ENCODE results near the gene TEX22. TPM values are rescaled to one million over a fixed set of nuclear protein-coding genes. Genes with fewer than 3 reads are reported as not detected.

The TEX22 gene
- total RNA-seq, 2 donors from 2014 or later: 0.95 to 3.7 TPM

DNA sequence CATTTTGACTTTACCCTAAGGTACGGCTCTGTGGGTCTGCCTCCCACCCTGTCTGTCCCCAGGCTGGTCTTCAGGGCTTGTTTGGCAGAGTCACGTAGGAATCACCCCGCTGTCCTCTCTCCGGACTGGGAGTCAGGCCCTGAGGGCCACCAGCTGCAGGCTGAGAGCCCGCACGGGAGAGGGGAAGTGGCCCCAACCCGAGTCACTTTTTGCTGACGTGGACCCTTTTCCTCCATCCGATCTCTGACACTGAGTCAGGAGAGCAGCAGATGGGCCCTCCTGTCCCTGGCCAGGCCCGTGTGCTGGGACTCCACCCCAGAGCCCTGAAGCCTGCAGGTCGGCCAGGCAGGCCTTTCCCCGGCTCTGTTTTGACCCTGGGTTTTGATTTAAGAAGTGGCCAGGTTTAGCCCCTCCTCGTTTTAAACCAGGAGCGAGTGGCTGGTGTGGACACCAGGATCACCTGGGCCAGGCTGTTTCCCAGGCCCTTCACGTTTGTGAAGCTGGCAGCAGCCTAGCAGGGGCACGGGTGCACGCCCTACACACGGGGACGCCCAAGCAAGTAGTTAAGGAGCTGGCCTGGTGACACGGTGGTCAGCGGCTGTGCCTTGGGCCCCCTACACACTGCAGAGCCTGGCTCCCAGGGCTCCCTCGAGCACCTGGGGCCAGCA lies 12.5 kb upstream of the TEX22 start:
- H3K27ac Mint-ChIP-seq: no peak overlapping the region
- H3K4me1 Mint-ChIP-seq: no peaks in the 10 kb centered on the region
- no peaks in the 10 kb centered on the region for H3K36me3 Mint-ChIP-seq (ENCODE audit: low read depth)
- no peak overlapping the region for H3K4me3 Mint-ChIP-seq
- H3K9me3 Mint-ChIP-seq: no peaks in the 10 kb centered on the region
- no peak for ATAC-seq (replicated peaks)
- H3K27me3 Mint-ChIP-seq: no peaks in the 10 kb centered on the region

DNA sequence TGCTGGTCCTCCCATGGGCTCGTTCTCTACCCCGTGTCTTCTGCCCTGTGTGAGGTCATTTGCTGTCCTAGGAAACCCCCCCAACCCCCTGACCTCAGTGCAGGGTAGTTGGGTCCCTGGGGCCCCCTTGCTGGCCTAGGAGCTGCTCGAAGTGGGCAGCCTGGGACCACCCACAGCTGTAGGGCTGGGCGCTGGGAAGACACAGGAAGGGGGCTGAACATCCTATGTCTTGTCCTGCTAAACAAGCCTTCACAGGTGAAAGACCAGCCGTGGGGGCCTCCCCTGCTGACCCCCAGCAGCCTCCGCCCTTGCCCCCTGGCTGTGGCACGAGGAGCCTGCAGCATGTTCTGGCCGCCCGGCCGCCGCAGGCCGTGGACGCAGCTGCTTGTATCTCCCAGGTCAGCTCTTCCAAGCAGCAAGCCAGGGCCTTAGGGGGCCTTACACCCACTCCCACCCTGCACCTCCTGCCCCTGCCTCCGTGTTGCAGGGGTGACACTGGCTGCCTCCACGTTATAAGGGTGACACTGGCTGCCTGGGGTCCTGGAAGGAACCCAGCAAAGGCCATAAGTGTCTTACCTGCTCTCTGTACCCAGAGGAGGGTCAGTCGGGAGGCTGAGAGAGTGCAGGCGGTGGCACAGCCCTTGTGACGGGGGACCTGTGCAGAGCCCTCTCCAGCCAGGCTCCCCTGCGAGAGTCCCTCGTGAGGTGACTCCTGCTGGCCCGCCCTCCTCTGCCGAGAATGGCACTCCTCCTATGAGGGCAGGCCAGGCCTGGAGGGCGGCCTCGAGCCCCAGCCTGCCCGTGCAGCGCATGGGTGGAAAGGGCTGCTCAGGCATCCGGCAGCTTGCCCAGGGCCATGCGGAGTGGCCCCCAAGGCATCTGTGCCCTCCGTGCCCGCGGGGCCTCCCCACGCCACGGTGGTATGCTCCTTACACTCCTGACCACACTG lies 11.5 kb upstream of the TEX22 start:
- H3K9me3 Mint-ChIP-seq: no peaks in the 10 kb centered on the region
- H3K4me3 Mint-ChIP-seq: no peak overlapping the region
- ATAC-seq (replicated peaks): no peak
- H3K4me1 Mint-ChIP-seq: no peaks in the 10 kb centered on the region
- H3K36me3 Mint-ChIP-seq (ENCODE audit: low read depth): no peaks in the 10 kb centered on the region
- no peaks in the 10 kb centered on the region for H3K27me3 Mint-ChIP-seq
- no peak overlapping the region for H3K27ac Mint-ChIP-seq

GRCh38 chr14:105387530-105387922 lies 10.8 kb upstream of the TEX22 start:
- H3K9me3 Mint-ChIP-seq: no peaks in the 10 kb centered on the region
- H3K27ac Mint-ChIP-seq: no peak overlapping the region
- ATAC-seq (replicated peaks): no peak
- no peak overlapping the region for H3K4me3 Mint-ChIP-seq
- no peaks in the 10 kb centered on the region for H3K4me1 Mint-ChIP-seq
- no peaks in the 10 kb centered on the region for H3K27me3 Mint-ChIP-seq
- H3K36me3 Mint-ChIP-seq (ENCODE audit: low read depth): no peaks in the 10 kb centered on the region

DNA sequence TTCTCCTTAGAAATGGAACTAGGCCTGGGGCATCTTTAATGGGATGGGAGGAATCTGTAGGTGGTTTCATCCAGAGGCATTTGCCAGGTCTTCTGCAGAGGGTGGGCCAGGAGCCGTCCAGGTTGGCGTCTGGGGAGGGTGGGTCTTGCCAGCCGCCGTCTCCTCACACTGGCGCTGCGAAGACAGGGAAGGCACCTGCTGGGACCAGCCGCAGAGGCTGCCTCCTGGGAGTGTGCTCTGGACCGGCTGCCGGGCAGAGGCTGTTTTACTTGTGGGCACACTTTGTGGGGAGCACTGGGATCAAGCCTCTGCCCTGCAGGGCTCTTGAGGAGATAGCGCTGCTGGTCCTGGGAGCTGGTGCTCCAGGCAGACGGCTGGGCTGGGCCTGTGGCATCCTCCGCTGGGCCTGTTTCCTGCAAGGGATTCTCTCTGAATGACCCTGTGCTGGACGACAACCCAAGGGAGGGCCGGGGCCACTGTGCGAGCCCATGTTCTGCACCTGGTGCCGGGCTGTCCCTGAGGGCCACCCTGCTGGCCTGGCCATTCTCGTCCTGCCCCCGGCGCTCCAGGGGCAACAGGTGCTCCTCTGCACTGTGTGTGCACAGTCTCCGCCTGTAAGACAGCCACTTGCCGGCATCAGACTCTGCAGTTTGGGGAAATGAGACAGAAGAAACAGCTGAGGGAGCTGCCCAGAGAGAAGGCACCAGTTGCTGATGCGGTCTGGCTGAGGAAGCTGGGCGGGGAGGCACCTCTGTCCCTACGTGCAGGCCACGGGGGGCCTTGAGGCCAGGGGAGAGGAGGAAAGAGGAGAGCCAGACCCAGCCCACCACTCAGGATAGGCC lies 10.0 kb upstream of the TEX22 start:
- Mint-ChIP-seq H3K4me1 (no peaks in the 10 kb centered on the region), H3K4me3 (no peak overlapping the region), H3K27me3 (no peaks in the 10 kb centered on the region), H3K27ac (no peak overlapping the region), H3K36me3 (ENCODE audit: low read depth) (no peaks in the 10 kb centered on the region), H3K9me3 (no peaks in the 10 kb centered on the region)
- ATAC-seq (replicated peaks): peak; percentile 6

DNA sequence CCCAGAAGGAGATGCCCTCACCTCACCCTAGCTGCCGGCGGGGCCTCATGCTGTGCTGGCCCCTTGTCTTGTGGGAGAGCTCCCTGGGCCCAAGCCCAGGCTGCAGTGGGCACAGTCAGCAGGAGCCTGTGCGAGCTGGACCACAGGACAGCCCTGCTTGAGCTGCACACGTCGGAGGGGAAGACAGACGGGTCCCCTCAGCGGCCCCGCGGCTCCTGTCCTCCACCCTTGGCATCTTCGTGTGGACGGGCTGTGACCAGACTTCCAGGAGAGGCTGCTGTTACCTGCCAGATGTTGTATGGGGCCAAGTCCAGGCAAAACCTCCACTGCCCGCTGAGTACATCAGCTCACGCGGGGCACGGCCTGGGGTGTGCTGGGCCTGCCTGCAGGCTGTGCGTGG lies 9.4 kb upstream of the TEX22 start:
- Mint-ChIP-seq H3K27ac (no peak overlapping the region), H3K4me1 (no peaks in the 10 kb centered on the region), H3K36me3 (ENCODE audit: low read depth) (no peaks in the 10 kb centered on the region), H3K9me3 (no peaks in the 10 kb centered on the region), H3K4me3 (no peak overlapping the region), H3K27me3 (no peaks in the 10 kb centered on the region)
- no peak for ATAC-seq (replicated peaks)

DNA sequence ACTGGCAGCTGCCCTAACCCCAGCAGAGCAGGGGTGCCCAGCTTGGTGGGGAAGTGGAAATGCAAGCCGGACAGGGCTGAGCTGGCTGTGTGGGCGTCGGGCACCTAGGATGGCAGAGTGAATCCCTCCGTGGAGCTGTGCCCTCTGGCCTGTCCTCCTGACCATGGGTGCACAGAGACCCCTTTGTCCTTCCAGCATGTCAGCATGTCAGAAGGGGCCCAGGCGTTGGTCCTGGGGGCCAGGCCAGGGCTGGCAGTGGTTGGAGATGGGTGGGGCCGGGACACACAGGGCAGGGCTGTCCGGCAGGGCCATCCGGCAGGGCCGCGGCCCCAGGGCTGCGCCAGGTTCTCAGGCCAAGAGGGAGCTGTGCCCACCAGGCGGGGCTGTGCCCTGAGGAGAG lies 8.8 kb upstream of the TEX22 start:
- no peak overlapping the region for H3K27ac Mint-ChIP-seq
- no peaks in the 10 kb centered on the region for H3K36me3 Mint-ChIP-seq (ENCODE audit: low read depth)
- no peaks in the 10 kb centered on the region for H3K9me3 Mint-ChIP-seq
- no peak overlapping the region for H3K4me3 Mint-ChIP-seq
- no peak for ATAC-seq (replicated peaks)
- H3K4me1 Mint-ChIP-seq: no peaks in the 10 kb centered on the region
- H3K27me3 Mint-ChIP-seq: no peaks in the 10 kb centered on the region

DNA sequence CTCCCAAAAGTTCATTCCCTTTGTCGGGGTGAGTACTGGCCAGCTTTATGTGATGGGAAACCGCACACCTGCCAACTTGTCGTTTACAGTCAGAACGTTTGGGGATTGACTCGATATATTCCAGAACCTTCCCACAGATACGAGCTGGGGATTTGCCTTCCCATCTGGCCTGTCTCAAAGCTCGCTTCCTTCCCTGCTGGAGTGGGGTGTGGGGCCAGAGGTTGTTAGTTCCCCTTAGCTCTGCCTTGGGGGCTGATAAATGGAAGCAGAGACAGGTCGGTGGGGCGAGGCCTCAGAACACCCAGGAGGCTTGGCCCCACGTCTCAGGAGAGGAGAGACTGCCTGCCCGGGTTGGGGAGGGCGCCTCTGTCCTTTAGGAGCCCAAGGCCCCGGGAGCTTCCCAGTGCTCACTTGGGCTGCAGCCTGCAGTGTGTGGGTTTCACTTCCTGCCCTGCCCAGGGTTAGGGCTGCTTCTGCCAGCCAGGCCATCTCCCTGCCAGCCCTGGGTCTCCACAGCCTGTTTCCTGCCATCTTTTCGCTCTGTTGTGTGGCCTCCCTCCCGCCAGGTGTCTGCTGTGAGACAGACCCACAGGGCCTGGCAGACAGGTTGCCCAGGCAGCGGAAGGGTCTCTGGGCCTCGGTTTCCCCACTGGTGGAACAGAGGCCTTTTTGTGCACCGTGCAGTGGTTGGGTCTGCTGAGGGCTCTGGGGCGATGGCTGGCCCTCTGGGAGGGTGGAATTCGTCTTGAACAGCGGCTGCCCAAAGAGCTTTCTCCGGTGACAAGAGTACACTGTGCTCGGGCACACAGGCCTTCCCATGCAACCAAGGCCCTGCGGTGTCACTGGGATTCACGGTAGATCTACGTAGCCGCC lies 8.1 kb upstream of the TEX22 start:
- Mint-ChIP-seq H3K27me3 (no peaks in the 10 kb centered on the region), H3K9me3 (no peaks in the 10 kb centered on the region), H3K36me3 (ENCODE audit: low read depth) (no peaks in the 10 kb centered on the region), H3K4me1 (no peaks in the 10 kb centered on the region), H3K27ac (peak overlapping the region; percentile 52), H3K4me3 (no peak overlapping the region)
- peak; percentile 26 for ATAC-seq (replicated peaks)

- Mint-ChIP-seq H3K27me3 (no peaks in the 10 kb centered on the region), H3K4me3 (no peak overlapping the region), H3K4me1 (no peaks in the 10 kb centered on the region), H3K9me3 (no peaks in the 10 kb centered on the region), H3K27ac (no peak overlapping the region), H3K36me3 (ENCODE audit: low read depth) (no peaks in the 10 kb centered on the region)
- no peak for ATAC-seq (replicated peaks)
These were observed 7.4 kb upstream of the TEX22 start for GRCh38 chr14:105390849-105391500.

DNA sequence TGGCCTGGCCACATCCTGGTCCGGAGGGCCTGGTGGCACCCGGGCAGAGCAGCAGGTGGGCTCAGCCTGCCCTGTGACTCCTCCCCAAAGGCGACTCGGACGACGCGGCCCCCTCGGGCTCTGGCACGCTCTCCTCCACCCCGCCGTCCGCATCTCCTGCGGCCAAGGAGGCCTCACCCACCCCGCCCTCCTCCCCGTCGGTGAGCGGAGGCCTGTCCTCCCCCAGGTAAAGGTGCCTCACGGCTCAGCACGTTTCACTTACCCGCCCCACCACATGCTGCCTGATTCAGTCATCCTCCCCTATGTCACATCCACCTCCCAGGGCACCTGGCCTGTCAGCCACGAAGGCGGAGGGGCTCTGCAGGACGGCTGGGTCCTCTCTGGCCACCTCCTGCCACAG lies 6.8 kb upstream of the TEX22 start:
- Mint-ChIP-seq H3K36me3 (ENCODE audit: low read depth) (no peaks in the 10 kb centered on the region), H3K27ac (no peak overlapping the region), H3K9me3 (no peaks in the 10 kb centered on the region), H3K4me1 (no peaks in the 10 kb centered on the region), H3K27me3 (no peaks in the 10 kb centered on the region), H3K4me3 (no peak overlapping the region)
- no peak for ATAC-seq (replicated peaks)

DNA sequence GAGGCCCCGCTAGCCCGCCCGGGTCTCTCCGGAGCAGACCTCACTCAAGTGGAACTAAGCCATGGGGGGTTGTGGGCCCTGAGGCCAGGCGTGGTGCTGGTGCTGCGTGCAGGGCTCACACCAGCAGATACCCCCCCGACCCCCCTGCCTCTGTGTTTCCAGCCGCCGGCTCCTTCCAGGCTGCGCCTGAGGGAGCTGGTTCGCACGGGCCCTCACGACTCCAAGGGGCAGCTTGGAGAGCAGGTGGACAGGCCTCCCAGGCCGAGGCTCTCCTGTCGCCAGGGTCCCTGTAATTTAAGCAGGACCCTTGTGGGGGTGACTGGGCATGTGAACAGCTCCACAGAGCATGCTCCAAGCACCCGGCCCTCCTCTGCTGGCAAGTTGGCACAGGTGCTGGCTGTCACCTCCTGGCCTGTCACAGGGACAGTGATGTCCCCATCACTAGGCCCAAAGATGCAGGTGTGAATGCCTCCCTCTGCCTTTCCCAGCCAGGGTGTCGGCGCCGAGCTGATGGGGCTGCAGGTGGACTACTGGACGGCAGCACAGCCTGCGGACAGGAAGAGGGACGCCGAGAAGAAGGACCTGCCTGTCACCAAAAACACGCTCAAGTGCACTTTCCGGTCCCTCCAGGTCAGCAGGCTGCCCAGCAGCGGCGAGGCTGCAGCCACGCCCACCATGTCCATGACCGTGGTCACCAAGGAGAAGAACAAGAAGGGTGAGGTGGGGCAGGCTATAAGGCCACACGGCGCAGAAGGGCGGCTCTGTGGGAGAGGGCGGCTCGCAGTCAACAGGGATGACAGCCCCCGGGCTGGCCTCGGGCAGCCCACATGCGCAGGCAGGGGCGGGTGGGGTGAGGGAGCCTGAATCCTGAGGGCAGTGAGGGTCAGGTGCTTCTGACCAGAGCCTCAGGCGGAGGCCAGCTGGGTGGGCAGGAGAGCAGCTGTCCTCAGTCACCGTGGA lies 5.9 kb upstream of the TEX22 start:
- ATAC-seq (replicated peaks): no peak
- H3K4me3 Mint-ChIP-seq: no peak overlapping the region
- H3K4me1 Mint-ChIP-seq: no peaks in the 10 kb centered on the region
- H3K27me3 Mint-ChIP-seq: no peaks in the 10 kb centered on the region
- no peaks in the 10 kb centered on the region for H3K36me3 Mint-ChIP-seq (ENCODE audit: low read depth)
- H3K9me3 Mint-ChIP-seq: no peaks in the 10 kb centered on the region
- no peak overlapping the region for H3K27ac Mint-ChIP-seq

DNA sequence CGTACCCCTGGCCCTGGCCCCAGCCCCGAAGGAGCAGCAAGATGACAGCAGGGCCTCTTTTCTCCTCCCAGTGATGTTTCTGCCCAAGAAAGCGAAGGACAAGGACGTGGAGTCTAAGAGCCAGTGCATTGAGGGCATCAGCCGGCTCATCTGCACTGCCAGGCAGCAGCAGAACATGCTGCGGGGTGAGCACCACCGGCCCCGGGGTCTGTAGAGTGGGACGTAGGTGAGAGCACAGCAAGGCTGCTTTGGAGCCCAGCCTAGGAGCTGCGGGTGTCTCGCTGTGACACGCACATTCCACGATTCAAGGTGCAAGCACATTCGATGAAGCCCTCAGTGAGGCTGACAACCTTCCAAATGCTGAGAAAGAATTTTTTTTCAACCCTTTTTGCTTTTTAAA lies 5.2 kb upstream of the TEX22 start:
- ATAC-seq (replicated peaks): no peak
- no peaks in the 10 kb centered on the region for H3K9me3 Mint-ChIP-seq
- no peaks in the 10 kb centered on the region for H3K4me1 Mint-ChIP-seq
- no peaks in the 10 kb centered on the region for H3K36me3 Mint-ChIP-seq (ENCODE audit: low read depth)
- H3K27me3 Mint-ChIP-seq: no peaks in the 10 kb centered on the region
- H3K4me3 Mint-ChIP-seq: no peak overlapping the region
- no peak overlapping the region for H3K27ac Mint-ChIP-seq

GRCh38 chr14:105394714-105395537 lies 3.4 kb upstream of the TEX22 start:
- no peaks in the 10 kb centered on the region for H3K36me3 Mint-ChIP-seq (ENCODE audit: low read depth)
- H3K4me1 Mint-ChIP-seq: no peaks in the 10 kb centered on the region
- no peaks in the 10 kb centered on the region for H3K27me3 Mint-ChIP-seq
- ATAC-seq (replicated peaks): no peak
- H3K9me3 Mint-ChIP-seq: no peaks in the 10 kb centered on the region
- no peak overlapping the region for H3K4me3 Mint-ChIP-seq
- H3K27ac Mint-ChIP-seq: no peak overlapping the region

Data from activated T-helper 17 cell treated with anti-CD3 and anti-CD28 coated beads, Interleukin-2, amount 50 U/mL, for 72 hours (primary cell).